ENCODE measurements around the gene FBXO42. TPM values are rescaled to one million over a fixed set of nuclear protein-coding genes. Genes with fewer than 3 reads are reported as not detected.
"Not testable (repeated sequence)": the region's sequence is repeated elsewhere in the genome, so short reads cannot be mapped to it uniquely, and the experiment has no call there.

The FBXO42 gene
- total RNA-seq, 1 donor from 2014 or later: 18.5 TPM

- H3K27me3 Mint-ChIP-seq (ENCODE audit: low read depth): no peaks in the 10 kb centered on the region
- intact Hi-C loops (cut with micrococcal nuclease): no loop called here
- no peak for DNase-seq (ENCODE audit: low spot score)
- peaks cover 12% of the 10 kb centered on the region for H3K4me1 Mint-ChIP-seq (ENCODE audit: low read depth)
- peaks cover 4% of the 10 kb centered on the region for H3K36me3 Mint-ChIP-seq (ENCODE audit: low read depth)
- H3K27ac Mint-ChIP-seq: no peak overlapping the region
- no peak overlapping the region for H3K4me3 Mint-ChIP-seq (ENCODE audit: low read depth)
- H3K9me3 Mint-ChIP-seq: no peaks in the 10 kb centered on the region
Observed at GRCh38 chr1:16262067-16262466, 90.2 kb downstream of the FBXO42 start.

GRCh38 chr1:16260814-16261213 is 91.5 kb downstream of the FBXO42 start:
- no peak overlapping the region for H3K27ac Mint-ChIP-seq
- H3K9me3 Mint-ChIP-seq: no peaks in the 10 kb centered on the region
- intact Hi-C loops (cut with micrococcal nuclease): no loop called here
- H3K4me3 Mint-ChIP-seq (ENCODE audit: low read depth): no peak overlapping the region
- no peaks in the 10 kb centered on the region for H3K27me3 Mint-ChIP-seq (ENCODE audit: low read depth)
- H3K36me3 Mint-ChIP-seq (ENCODE audit: low read depth): peaks cover 6% of the 10 kb centered on the region
- DNase-seq (ENCODE audit: low spot score): no peak
- H3K4me1 Mint-ChIP-seq (ENCODE audit: low read depth): peaks cover 5% of the 10 kb centered on the region

GRCh38 chr1:16258591-16259135 is 93.6 kb downstream of the FBXO42 start:
- H3K36me3 Mint-ChIP-seq (ENCODE audit: low read depth): peaks cover 18% of the 10 kb centered on the region
- intact Hi-C loops (cut with micrococcal nuclease): no loop called here
- no peak for DNase-seq (ENCODE audit: low spot score)
- H3K4me3 Mint-ChIP-seq (ENCODE audit: low read depth): no peak overlapping the region
- no peaks in the 10 kb centered on the region for H3K9me3 Mint-ChIP-seq
- no peak overlapping the region for H3K27ac Mint-ChIP-seq
- H3K4me1 Mint-ChIP-seq (ENCODE audit: low read depth): peaks cover 8% of the 10 kb centered on the region
- no peaks in the 10 kb centered on the region for H3K27me3 Mint-ChIP-seq (ENCODE audit: low read depth)

DNA sequence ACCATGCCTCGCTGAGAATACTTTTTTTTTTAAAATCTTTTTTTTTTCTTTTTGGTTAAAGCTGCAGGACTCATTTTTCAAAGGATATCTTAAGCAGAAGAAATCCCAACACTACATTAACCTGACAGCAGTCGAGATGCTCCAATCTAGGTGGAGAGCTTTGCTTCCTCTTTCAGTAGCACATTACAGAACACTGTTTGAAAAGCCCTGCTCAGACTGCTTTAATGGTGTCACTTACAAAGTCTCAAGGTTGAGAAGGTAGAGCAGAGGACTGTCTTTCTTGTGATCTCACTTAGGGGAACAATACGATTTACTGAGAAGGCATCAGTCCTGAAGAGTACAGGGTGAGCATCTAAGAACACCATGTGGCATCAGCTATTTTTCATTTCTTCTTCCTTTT is 94.3 kb downstream of the FBXO42 start:
- H3K27me3 Mint-ChIP-seq (ENCODE audit: low read depth): no peaks in the 10 kb centered on the region
- intact Hi-C loops (cut with micrococcal nuclease): no loop called here
- no peak overlapping the region for H3K4me3 Mint-ChIP-seq (ENCODE audit: low read depth)
- H3K9me3 Mint-ChIP-seq: no peaks in the 10 kb centered on the region
- H3K27ac Mint-ChIP-seq: no peak overlapping the region
- H3K4me1 Mint-ChIP-seq (ENCODE audit: low read depth): peaks cover 8% of the 10 kb centered on the region
- peaks cover 20% of the 10 kb centered on the region for H3K36me3 Mint-ChIP-seq (ENCODE audit: low read depth)
- DNase-seq (ENCODE audit: low spot score): no peak

- DNase-seq (ENCODE audit: low spot score); intact Hi-C loops (cut with micrococcal nuclease); H3K9me3 Mint-ChIP-seq; H3K4me1 Mint-ChIP-seq (ENCODE audit: low read depth); H3K27ac Mint-ChIP-seq; H3K4me3 Mint-ChIP-seq (ENCODE audit: low read depth); H3K27me3 Mint-ChIP-seq (ENCODE audit: low read depth): not testable (repeated sequence)
- H3K36me3 Mint-ChIP-seq (ENCODE audit: low read depth): peaks cover 23% of the 10 kb centered on the region
Observed at GRCh38 chr1:16257556-16257955, 94.7 kb downstream of the FBXO42 start.

GRCh38 chr1:16256478-16256877 is 95.8 kb downstream of the FBXO42 start:
- Mint-ChIP-seq H3K4me1 (ENCODE audit: low read depth) (peaks cover 8% of the 10 kb centered on the region), H3K9me3 (no peaks in the 10 kb centered on the region)

DNA sequence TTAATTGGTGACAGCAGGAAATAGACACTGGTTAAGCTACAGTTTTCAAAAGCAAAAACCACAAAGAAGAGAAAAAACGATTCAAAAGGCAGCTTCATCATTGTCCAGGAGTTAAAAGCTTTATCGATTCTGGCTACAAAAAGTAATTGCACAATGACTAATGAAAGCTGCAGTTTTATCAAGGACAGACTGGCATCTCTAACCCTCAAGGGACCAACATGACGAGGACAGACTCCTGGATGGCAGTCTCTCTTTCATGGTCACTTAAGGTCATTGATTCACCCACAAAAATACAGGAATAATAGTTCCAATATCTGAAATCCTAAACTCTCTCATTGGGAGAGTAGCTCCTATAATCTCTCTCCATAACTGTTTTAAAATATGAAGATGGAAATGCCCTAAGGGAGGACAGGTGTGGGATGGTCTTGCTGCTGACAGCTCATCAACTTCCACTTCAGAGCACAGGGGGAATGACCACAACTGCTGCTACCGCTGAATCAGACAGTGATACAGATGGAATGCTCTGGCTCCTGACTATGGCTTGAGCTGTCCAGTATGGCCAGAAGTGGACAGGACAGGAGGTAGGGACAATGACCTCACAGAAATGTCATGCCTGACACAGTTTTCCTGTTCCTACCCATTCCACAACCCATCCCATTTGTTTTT is 97.9 kb downstream of the FBXO42 start:
- Mint-ChIP-seq H3K27ac (no peak overlapping the region), H3K4me1 (ENCODE audit: low read depth) (peaks cover 10% of the 10 kb centered on the region), H3K27me3 (ENCODE audit: low read depth) (no peaks in the 10 kb centered on the region), H3K36me3 (ENCODE audit: low read depth) (peaks cover 38% of the 10 kb centered on the region), H3K9me3 (no peaks in the 10 kb centered on the region), H3K4me3 (ENCODE audit: low read depth) (no peak overlapping the region)
- intact Hi-C loops (cut with micrococcal nuclease): no loop called here
- DNase-seq (ENCODE audit: low spot score): no peak

More at GRCh38 chr1:16256478-16256877, 95.8 kb downstream of the FBXO42 start:
- no peaks in the 10 kb centered on the region for H3K27me3 Mint-ChIP-seq (ENCODE audit: low read depth)
- no peak for DNase-seq (ENCODE audit: low spot score)
- H3K27ac Mint-ChIP-seq: no peak overlapping the region
- H3K36me3 Mint-ChIP-seq (ENCODE audit: low read depth): peaks cover 32% of the 10 kb centered on the region
- intact Hi-C loops (cut with micrococcal nuclease): no loop called here
- no peak overlapping the region for H3K4me3 Mint-ChIP-seq (ENCODE audit: low read depth)

DNA sequence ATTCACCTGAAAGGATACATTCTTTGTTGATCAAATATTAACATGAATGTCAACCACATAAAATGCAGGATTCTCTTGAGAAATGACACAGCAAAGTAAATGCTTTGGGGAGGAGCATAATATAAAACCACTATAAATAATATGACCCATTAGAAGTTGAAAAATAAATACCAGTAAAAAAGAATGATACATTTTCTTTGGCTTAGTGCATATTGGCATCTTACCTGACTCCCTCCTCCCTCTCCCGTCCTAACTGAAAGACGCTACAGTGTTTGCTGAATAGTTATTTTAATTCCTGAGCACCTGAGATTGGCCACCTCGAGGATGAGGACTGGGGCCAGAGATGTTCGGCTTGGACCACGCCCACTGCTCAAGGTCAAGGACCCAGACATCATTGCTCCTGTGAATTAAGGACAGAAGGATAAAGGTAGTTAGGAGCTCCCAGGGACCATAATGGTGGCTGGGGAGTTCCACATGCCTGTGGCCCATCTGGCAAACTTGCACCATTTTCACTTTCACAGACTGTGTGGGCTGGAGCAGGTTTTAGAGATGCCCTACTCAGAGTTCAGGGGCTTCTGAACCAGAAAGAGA is 98.9 kb downstream of the FBXO42 start:
- Mint-ChIP-seq H3K9me3 (no peaks in the 10 kb centered on the region), H3K4me1 (ENCODE audit: low read depth) (peaks cover 9% of the 10 kb centered on the region), H3K27me3 (ENCODE audit: low read depth) (no peaks in the 10 kb centered on the region), H3K4me3 (ENCODE audit: low read depth) (no peak overlapping the region), H3K36me3 (ENCODE audit: low read depth) (peaks cover 41% of the 10 kb centered on the region), H3K27ac (no peak overlapping the region)
- intact Hi-C loops (cut with micrococcal nuclease): no loop called here
- no peak for DNase-seq (ENCODE audit: low spot score)

DNA sequence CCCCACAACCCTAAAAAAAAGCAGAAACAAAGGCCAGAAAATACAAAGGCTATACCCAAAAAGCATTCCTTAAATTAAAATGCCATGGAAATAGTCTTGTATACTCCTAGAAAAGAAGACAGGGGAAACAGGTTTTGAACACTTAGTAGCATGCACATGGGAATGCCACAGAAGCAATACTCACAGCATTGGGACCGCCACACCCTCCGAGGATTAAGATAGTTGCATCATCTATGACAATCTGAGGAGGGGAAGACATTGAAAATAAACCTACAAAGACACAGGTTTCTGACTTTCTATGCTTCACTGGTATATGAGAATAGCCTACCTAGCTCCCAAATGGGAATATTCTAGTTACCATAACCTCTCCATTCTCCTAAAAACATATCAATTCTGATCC is 99.4 kb downstream of the FBXO42 start:
- H3K9me3 Mint-ChIP-seq: no peaks in the 10 kb centered on the region
- H3K27ac Mint-ChIP-seq: no peak overlapping the region
- H3K4me1 Mint-ChIP-seq (ENCODE audit: low read depth): peaks cover 9% of the 10 kb centered on the region
- intact Hi-C loops (cut with micrococcal nuclease): no loop called here
- DNase-seq (ENCODE audit: low spot score): no peak
- no peaks in the 10 kb centered on the region for H3K27me3 Mint-ChIP-seq (ENCODE audit: low read depth)
- H3K4me3 Mint-ChIP-seq (ENCODE audit: low read depth): no peak overlapping the region
- H3K36me3 Mint-ChIP-seq (ENCODE audit: low read depth): peaks cover 41% of the 10 kb centered on the region

DNA sequence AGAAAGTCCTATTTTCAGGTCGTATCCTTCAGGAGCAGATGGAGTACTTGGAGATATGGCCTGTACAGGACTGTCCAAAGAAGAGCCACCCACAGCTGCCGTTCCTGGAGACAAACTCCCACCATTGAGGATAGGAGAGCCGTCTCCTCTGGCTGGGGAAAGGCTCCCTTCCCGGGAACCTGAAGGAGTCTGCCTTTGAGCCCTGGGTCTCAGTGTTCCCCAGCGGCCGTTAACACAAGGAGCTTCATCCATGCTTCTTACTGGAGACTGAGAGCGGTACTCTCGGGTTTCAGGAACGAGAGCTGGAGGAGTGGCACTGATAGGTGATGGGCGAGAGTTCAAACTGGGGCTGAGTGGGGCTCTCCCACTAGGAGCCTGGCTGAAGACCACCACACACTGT is 100.9 kb downstream of the FBXO42 start:
- Mint-ChIP-seq H3K4me1 (ENCODE audit: low read depth) (peaks cover 9% of the 10 kb centered on the region), H3K9me3 (no peaks in the 10 kb centered on the region), H3K27ac (no peak overlapping the region), H3K36me3 (ENCODE audit: low read depth) (peaks cover 44% of the 10 kb centered on the region), H3K4me3 (ENCODE audit: low read depth) (no peak overlapping the region), H3K27me3 (ENCODE audit: low read depth) (no peaks in the 10 kb centered on the region)
- no peak for DNase-seq (ENCODE audit: low spot score)
- intact Hi-C loops (cut with micrococcal nuclease): no loop called here

- no peak overlapping the region for H3K27ac Mint-ChIP-seq
- intact Hi-C loops (cut with micrococcal nuclease): no loop called here
- H3K27me3 Mint-ChIP-seq (ENCODE audit: low read depth): no peaks in the 10 kb centered on the region
- H3K9me3 Mint-ChIP-seq: no peaks in the 10 kb centered on the region
- H3K36me3 Mint-ChIP-seq (ENCODE audit: low read depth): peaks cover 41% of the 10 kb centered on the region
- DNase-seq (ENCODE audit: low spot score): no peak
- H3K4me1 Mint-ChIP-seq (ENCODE audit: low read depth): peaks cover 9% of the 10 kb centered on the region
- H3K4me3 Mint-ChIP-seq (ENCODE audit: low read depth): no peak overlapping the region
Observed at GRCh38 chr1:16250524-16251251, 101.6 kb downstream of the FBXO42 start.

DNA sequence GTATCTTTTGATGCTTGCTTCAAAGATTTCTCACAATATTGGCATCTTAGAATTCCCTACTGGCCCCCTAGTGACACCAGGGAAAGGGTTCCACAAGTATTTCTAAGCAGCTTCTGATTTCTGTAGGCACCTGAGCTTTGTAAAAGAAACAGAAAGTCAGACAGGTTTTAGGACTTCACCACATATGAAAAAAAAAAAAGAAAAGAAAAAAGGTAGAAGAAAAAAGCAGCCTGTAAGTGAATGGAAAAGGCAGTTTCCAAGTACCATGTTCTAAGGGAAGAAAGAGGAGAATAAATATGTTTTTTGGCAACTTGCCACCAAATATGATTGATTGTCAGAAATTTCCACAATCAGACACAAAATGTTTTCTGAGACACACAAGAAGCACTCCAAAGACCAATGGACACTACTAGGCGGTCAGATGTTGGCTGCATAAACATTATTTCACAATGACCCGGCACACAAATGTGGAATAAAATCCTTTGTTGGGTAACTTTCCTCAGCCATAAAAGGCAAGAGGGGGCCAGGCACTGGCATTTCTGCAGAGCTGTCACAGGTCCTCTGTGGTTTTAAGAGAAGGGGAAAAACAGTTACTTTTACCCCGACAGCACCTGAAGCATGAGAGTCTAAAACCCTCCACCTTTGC is 102.6 kb downstream of the FBXO42 start:
- Mint-ChIP-seq H3K9me3 (no peaks in the 10 kb centered on the region), H3K4me3 (ENCODE audit: low read depth) (no peak overlapping the region), H3K36me3 (ENCODE audit: low read depth) (peaks cover 33% of the 10 kb centered on the region), H3K27me3 (ENCODE audit: low read depth) (no peaks in the 10 kb centered on the region), H3K4me1 (ENCODE audit: low read depth) (peaks cover 7% of the 10 kb centered on the region), H3K27ac (no peak overlapping the region)
- intact Hi-C loops (cut with micrococcal nuclease): no loop called here
- DNase-seq (ENCODE audit: low spot score): no peak

All from activated T-helper 2 cell treated with anti-CD3 and anti-CD28 coated beads, Interferon-gamma antibody, Interleukin-2, Interleukin-4, amounts not matched to agents 10 μg/mL and 5 μg/mL and 100 μg/mL, durations not matched to agents 14 hours and 24 hours and 36 hours (primary cell).